KG1 (cell line): ENCODE results near the gene TRIB2.
A peak's percentile ranks its signal among the peaks of the same experiment; 100 is the strongest.

Experiments
- DNase-seq: peaks from one replicate; lab custom pipeline; 2025; lab: John Stamatoyannopoulos, UW

Gene TRIB2

GRCh38 chr2:12700989-12701388, 15.7 kb upstream of the TRIB2 start:
- DNase-seq, result no peak

GRCh38 chr2:12701786-12702167, 15.0 kb upstream of the TRIB2 start:
- DNase-seq, result no peak

GRCh38 chr2:12702168-12703121, 14.3 kb upstream of the TRIB2 start:
- no peak for DNase-seq

- no peak for DNase-seq
These were observed 12.4 kb upstream of the TRIB2 start for GRCh38 chr2:12704378-12704777.

- no peak for DNase-seq
These were observed 11.5 kb upstream of the TRIB2 start for GRCh38 chr2:12705230-12705629.

- no peak for DNase-seq
These were observed 11.0 kb upstream of the TRIB2 start for GRCh38 chr2:12705742-12706141.

- no peak for DNase-seq
These were observed 8.1 kb upstream of the TRIB2 start for GRCh38 chr2:12708508-12709206.

GRCh38 chr2:12709207-12709522, 7.6 kb upstream of the TRIB2 start:
- no peak for DNase-seq

- DNase-seq, result no peak
These were observed 6.4 kb upstream of the TRIB2 start for GRCh38 chr2:12710301-12710700.

- no peak for DNase-seq
These were observed 5.4 kb upstream of the TRIB2 start for GRCh38 chr2:12711339-12711738.

- no peak for DNase-seq
These were observed 3.9 kb upstream of the TRIB2 start for GRCh38 chr2:12712881-12713280.

- DNase-seq, result no peak
These were observed 2.1 kb upstream of the TRIB2 start for GRCh38 chr2:12714391-12715221.

- no peak for DNase-seq
These were observed 1.3 kb upstream of the TRIB2 start for GRCh38 chr2:12715258-12716031.

- DNase-seq, result peak; percentile 67
These were observed 779 bp upstream of the TRIB2 start for GRCh38 chr2:12716032-12716281.

GRCh38 chr2:12717191-12718014, 667 bp downstream of the TRIB2 start:
- DNase-seq, result peak; percentile 38

- no peak for DNase-seq
These were observed 1.4 kb downstream of the TRIB2 start for GRCh38 chr2:12718015-12718671.

GRCh38 chr2:12718711-12719399, 2.1 kb downstream of the TRIB2 start:
- no peak for DNase-seq

GRCh38 chr2:12719400-12720277, 2.9 kb downstream of the TRIB2 start:
- DNase-seq, result no peak

GRCh38 chr2:12720278-12720620, 3.5 kb downstream of the TRIB2 start:
- no peak for DNase-seq
